Measurements from ENCODE around the gene RUNX1. TPM values are rescaled to one million over a fixed set of nuclear protein-coding genes. Genes with fewer than 3 reads are reported as not detected.
A peak's percentile ranks its signal among the peaks of the same experiment; 100 is the strongest.

RUNX1 gene
- total RNA-seq, 1 donor from 2014 or later: 23.9 TPM

DNA sequence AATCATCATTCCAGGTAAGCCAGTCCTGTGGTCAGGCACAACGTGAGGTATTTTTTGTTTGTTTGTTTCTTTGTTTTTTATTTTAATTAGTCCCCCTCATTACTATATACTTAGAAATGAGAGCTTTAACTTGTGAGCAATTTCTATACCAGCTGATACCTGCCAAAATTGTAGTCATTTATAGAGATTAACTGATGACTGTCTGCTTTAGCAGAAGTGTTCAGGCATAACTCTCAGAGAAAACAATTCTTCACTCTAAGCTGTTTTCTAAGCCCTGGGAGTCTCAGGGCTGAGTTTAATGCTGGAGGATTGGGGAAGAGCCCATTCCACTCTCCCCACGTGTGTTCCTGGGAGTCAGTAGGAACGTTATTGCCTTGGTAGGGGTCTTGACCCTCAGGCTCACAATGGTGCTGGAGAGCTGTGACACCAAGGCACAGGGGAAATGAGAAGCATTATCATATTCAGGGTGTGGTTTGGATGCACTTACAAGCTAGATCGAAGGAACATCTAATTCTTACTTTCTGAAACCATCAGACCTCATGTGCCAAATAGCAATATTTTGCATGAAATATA, 212.1 kb downstream of the RUNX1 start:
- peaks cover 36% of the 10 kb centered on the region for H3K4me1 Mint-ChIP-seq (ENCODE audit: unreplicated experiment)
- H3K9me3 Mint-ChIP-seq (ENCODE audit: unreplicated experiment): no peaks in the 10 kb centered on the region
- TF ChIP-seq CTCF (IDR thresholded peaks at IDR 0.05): no peak
- no peaks in the 10 kb centered on the region for H3K27me3 Mint-ChIP-seq (ENCODE audit: unreplicated experiment)
- peak overlapping the region; percentile 5 for H3K4me3 Mint-ChIP-seq (ENCODE audit: unreplicated experiment)
- H3K27ac Mint-ChIP-seq (ENCODE audit: unreplicated experiment): peak overlapping the region; percentile 95
- no peak for DNase-seq (ENCODE audit: extremely low spot score, unreplicated experiment)
- peaks cover 25% of the 10 kb centered on the region for H3K36me3 Mint-ChIP-seq (ENCODE audit: unreplicated experiment)

DNA sequence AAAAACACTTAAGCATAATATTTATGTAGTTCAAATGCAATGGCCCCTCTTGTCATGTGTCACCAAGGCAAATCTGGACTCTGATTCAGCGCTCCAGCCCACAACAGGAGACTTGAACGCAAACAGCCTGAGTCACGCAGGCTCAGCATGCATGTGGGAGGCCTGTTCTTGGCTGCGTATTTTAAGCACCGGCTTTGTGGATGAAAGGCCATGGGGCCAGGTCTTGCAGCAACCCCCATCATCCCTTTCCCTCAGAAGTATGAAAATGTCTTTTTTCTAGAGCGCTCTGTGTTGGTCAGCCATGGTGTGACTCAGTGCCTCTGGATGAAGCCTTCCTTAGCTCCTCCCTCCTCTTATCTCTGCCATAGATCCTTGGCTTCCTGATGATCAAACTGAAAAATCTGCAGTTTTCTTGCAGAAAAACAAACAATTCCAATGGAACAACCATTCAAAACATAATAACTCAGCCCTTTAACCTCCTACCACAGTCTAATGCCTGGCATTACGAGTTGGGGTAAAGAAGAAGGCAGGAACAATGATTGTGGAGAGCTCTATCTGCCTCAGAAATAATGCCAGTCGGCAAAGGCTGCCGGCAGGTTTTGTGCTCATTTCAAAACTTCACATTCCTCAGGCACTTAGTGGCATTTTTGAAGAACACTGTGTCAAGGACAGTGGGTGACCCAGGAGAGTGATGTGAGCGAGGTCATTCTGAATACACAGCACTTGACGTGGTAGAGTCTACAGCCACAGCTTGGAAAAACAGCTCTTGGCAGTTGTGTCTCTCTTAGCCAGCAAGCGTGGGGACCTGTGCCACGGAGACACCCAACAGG, 212.8 kb downstream of the RUNX1 start:
- Mint-ChIP-seq H3K27me3 (ENCODE audit: unreplicated experiment) (no peaks in the 10 kb centered on the region), H3K4me3 (ENCODE audit: unreplicated experiment) (peak overlapping the region; percentile 44), H3K9me3 (ENCODE audit: unreplicated experiment) (no peaks in the 10 kb centered on the region), H3K36me3 (ENCODE audit: unreplicated experiment) (peaks cover 24% of the 10 kb centered on the region), H3K27ac (ENCODE audit: unreplicated experiment) (peak overlapping the region; percentile 95), H3K4me1 (ENCODE audit: unreplicated experiment) (peaks cover 30% of the 10 kb centered on the region)
- no peak for TF ChIP-seq CTCF (IDR thresholded peaks at IDR 0.05)
- DNase-seq (ENCODE audit: extremely low spot score, unreplicated experiment): no peak

- H3K9me3 Mint-ChIP-seq (ENCODE audit: unreplicated experiment): no peaks in the 10 kb centered on the region
- no peak for TF ChIP-seq CTCF (IDR thresholded peaks at IDR 0.05)
- no peak for DNase-seq (ENCODE audit: extremely low spot score, unreplicated experiment)
- no peak overlapping the region for H3K4me3 Mint-ChIP-seq (ENCODE audit: unreplicated experiment)
- H3K4me1 Mint-ChIP-seq (ENCODE audit: unreplicated experiment): peaks cover 30% of the 10 kb centered on the region
- H3K27ac Mint-ChIP-seq (ENCODE audit: unreplicated experiment): peak overlapping the region; percentile 95
- peaks cover 28% of the 10 kb centered on the region for H3K36me3 Mint-ChIP-seq (ENCODE audit: unreplicated experiment)
- no peaks in the 10 kb centered on the region for H3K27me3 Mint-ChIP-seq (ENCODE audit: unreplicated experiment)
Measured at GRCh38 chr21:34835526-34835925, 213.6 kb downstream of the RUNX1 start.

DNA sequence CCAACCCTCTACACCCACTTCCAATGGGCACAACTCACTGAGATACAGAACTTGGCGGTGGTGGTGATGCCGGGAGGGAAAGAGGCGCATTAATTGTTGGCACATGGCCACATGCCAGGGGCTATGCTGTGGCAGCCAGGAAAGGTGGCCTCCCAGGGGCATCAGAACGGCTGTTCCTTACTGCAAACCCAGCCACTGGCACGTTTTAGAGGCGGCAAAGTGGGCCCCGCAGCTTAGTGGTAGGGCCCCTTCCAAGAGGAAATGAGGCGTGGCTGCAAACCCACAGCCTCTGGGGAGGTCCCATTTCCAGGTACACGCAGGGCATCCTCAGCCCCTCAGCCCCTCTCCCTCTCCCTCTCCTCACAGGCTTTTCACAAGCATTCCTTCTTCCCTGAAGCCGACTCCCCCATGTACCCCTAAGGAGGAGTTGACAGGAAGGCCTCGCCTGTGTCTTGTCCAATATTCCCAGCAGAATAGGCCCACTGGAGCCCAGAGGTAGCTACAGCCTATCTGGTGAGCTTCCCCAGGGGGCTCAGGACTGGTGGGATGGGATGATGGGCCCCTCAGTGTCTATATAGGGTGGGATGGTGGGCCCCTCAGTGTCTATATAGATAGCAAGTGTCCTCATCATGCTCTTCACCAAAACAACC, 214.1 kb downstream of the RUNX1 start:
- no peak for TF ChIP-seq CTCF (IDR thresholded peaks at IDR 0.05)
- H3K27me3 Mint-ChIP-seq (ENCODE audit: unreplicated experiment): no peaks in the 10 kb centered on the region
- peak overlapping the region; percentile 95 for H3K27ac Mint-ChIP-seq (ENCODE audit: unreplicated experiment)
- H3K4me3 Mint-ChIP-seq (ENCODE audit: unreplicated experiment): no peak overlapping the region
- H3K9me3 Mint-ChIP-seq (ENCODE audit: unreplicated experiment): no peaks in the 10 kb centered on the region
- H3K4me1 Mint-ChIP-seq (ENCODE audit: unreplicated experiment): peaks cover 30% of the 10 kb centered on the region
- peaks cover 25% of the 10 kb centered on the region for H3K36me3 Mint-ChIP-seq (ENCODE audit: unreplicated experiment)
- DNase-seq (ENCODE audit: extremely low spot score, unreplicated experiment): no peak

DNA sequence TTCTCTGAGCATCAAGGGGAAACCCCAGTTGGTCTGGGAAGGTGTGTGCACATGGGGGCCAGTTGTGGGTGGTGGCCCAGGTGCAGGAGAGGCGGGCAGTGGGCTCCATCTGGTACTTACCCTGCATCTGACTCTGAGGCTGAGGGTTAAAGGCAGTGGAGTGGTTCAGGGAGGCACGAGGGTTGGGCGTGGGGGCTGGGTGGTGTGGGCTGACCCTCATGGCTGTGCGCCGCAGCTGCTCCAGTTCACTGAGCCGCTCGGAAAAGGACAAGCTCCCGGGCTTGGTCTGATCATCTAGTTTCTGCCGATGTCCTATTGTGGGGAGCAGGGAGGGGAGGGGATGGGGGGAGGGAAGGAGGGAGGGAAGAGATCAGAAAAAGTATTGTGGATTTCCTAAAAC, 214.8 kb downstream of the RUNX1 start:
- H3K4me1 Mint-ChIP-seq (ENCODE audit: unreplicated experiment): peaks cover 30% of the 10 kb centered on the region
- no peak overlapping the region for H3K27ac Mint-ChIP-seq (ENCODE audit: unreplicated experiment)
- no peak for TF ChIP-seq CTCF (IDR thresholded peaks at IDR 0.05)
- no peaks in the 10 kb centered on the region for H3K9me3 Mint-ChIP-seq (ENCODE audit: unreplicated experiment)
- H3K36me3 Mint-ChIP-seq (ENCODE audit: unreplicated experiment): peaks cover 28% of the 10 kb centered on the region
- no peak for DNase-seq (ENCODE audit: extremely low spot score, unreplicated experiment)
- H3K4me3 Mint-ChIP-seq (ENCODE audit: unreplicated experiment): no peak overlapping the region
- H3K27me3 Mint-ChIP-seq (ENCODE audit: unreplicated experiment): no peaks in the 10 kb centered on the region

All from osteocyte (in vitro differentiated cells).